ENCODE results near the gene IDE.
"Not testable (repeated sequence)": the region's sequence is repeated elsewhere in the genome, so short reads cannot be mapped to it uniquely, and the experiment has no call there.

The IDE gene

DNA sequence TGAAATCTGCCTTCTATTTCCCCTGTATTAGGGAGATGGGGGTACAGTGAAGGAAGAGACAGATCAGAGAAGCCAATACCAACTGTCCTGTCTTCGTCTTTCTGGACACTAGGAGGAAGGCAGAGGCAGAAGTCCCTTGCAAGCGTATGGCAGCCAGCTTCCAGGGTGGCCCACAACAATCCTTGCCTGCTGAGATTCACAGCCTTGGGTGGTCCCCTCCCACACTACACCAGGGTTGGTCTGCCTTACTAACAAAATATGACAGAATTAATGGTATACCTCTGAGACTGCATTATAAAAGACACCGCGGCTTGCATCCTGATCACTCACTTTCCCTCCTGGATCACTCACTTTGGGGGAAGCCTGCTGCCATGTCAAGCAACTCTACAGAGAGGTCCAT is 90.4 kb downstream of the IDE start:
- DNase-seq: no peak

DNA sequence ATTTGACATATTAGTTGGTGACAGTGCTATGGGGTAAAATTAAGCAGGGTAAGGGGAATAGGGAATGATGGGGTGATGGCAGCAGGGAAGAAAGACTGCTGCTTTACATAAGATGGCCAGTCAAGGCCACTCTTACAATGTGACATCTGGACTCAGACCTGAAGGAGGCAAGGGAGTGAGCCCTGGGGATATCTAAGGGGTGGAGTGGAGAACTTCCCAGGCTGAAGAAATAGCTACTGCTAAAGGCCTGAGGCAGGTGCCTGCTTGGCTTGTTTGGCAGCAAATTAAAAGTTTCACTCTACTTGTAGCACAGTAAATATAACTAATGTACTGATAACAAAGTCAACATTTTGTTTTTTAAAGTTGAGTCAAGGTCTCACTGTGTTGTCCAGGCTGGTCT is 93.5 kb downstream of the IDE start:
- DNase-seq: no peak

DNA sequence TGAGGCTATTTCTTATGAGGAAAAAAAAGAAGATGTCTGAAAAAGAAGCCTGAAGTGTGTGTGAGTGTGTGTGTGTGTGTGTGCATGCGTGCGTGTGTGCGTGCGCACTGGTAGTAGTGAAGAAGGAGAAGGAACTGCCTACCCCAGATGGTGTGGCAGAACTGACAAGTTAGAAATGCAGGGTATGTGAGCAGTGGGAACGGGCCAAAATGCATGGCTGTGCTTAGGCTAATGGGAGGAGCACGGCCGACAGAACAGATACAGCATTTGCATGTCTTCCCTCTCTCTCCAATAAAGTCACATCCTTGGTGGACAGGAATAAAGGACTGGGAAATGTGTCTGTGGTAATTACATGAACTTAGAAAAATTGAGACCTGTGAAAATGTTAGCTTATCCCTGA is 94.3 kb downstream of the IDE start:
- no peak for DNase-seq

DNA sequence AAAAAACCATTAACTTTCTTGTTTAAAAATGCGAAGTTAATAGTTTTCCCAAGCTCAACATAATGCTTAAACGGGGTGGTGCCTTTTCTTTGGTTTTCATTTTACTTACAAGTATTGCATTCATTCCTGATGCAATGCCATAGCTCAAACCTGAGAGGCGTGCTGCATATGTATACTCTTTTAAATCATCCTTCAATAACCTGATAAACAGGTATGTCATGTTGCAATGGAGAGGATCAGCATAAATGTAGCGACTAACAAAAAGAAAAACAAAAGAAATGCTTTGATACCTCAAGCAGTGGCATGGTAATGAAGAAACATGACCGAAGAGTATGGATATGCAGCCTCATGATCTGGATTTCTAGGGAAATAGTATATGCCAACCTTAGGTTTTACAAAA is 95.4 kb downstream of the IDE start:
- DNase-seq: no peak

DNA sequence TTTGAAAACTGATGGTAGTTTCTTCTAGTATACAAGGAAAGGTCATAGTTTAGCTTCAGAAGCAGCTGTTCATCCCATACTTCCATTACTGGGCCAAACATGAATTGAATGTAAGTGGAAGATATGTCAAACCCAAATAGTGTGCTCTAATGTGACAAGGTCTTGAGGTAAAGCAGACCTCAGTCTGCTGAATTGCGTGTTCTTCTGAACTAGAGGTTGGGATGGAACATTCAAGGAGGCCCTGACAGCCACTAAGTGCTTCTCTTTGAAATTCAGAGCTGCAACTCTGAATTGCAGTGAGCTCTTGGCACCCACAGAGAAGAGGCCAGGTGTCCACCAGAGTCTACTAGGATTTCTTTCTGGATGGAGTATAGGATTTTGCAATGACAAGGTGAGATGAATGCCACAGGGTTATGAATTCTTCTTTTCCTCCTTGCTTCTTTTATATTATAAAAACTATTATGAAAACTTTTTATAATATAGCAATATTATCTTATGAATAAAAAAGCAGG is 98.5 kb downstream of the IDE start:
- DNase-seq: no peak

DNA sequence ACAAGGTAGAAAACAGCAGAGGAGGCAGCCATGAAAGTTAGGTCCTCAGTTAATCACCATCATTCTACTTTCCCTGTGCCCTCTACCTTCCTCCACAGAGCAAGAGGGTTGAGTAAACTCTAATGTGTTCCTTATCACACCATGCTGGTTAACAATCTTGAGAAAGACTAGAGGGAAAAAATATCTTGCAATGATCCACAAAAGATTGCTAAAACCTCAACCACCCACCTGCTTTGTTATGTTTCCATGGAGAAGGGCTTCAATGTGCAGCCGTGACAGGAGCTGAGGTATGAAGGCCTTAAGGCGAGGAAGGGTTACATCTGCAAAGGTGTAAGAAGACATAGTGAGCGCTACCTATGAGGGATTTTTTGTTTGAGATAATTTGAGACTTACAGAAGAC is 103.9 kb downstream of the IDE start:
- DNase-seq: no peak

DNA sequence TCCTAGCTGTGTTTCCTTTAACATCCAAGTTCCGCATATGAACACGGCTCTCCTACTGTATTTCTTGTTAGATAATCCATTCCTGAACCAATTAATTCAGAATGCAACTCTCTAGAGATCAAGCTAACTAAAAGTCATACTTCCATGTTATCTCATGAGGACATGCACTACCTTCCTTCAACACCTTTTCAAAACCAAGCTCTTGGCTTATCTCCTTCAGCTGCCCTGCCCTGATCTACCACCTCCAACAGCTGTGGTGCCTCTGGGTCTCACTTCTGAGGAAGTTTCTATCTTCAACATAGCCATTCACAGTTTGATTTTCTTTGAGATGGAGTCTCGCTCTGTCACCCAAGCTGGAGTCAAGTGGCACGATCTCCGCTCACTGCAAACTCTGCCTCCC is 109.5 kb downstream of the IDE start:
- no peak for DNase-seq

DNA sequence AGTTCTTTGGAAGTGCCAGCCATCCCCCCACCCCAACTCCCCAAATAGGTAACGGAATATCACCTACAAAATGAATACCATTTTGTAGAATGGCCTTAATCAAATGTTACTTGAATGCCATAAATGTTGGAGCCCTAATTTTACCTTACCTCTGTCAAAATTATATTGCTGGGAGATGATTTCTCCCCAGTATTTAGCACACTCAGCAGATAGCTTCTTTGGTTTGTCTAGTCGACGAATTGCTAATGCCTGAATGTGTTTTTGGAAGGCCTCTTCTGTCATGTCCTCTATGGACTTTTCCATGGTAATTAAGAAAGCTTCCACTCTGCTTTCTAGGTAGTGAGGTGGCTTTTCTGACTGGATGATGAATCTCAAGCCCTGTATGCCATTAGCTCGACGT is 110.3 kb downstream of the IDE start:
- DNase-seq: no peak

DNA sequence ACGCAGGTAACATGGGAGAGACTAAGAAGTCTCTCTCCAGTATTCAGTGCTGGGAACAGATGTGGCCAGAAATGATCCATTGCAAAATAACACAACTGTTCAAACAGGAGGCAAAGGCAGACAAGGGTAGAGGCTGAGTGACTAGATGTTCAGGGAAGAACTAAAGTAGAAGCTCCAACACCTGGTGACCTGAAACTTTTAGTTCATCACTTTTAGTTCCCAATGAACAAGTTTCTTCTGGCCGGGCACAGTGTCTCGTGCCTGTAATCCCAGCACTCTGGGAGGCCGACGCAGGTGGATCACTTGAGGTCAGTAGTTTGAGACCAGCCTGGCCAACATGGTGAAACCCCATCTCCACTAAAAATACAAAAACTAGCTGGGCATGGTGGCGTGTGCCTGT is 118.9 kb downstream of the IDE start:
- DNase-seq: not testable (repeated sequence)

DNA sequence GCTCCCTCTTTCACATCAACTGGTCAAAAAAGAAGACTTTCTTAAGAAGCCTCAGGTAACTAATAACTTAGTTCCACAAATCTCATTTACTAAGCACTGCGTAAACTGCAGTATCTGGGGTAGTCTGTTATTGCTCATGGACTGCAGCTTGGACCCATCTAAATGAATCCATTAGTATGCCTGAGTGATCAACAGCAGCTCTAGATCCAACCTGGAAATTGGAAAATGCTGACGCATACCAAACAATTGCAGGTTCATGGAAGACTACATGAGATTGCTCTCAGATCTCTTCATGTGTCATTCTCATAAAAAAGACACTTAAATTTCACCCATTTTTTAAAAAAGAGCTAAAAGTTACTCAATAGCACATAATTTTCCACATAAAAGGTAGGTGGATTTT is 121.6 kb downstream of the IDE start:
- no peak for DNase-seq

DNA sequence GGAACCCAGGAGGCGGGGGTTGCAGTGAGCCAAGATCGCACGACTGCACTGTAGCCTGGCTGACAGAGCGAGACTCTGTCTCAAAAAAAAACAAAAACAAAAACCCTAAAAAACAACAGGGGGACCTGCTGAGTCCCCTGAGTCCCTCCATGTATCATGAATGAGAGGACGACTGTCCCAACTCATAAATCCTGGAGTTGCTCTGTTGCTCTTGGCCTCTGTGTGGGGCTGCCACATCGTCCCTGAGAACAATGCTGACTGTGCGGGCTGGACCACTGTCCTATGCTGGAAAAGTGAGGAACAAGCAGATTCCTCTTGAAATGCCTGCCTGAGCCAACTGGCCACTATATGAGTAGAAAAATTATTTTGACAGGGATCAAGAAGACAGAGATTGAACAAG is 122.5 kb downstream of the IDE start:
- DNase-seq: no peak

DNA sequence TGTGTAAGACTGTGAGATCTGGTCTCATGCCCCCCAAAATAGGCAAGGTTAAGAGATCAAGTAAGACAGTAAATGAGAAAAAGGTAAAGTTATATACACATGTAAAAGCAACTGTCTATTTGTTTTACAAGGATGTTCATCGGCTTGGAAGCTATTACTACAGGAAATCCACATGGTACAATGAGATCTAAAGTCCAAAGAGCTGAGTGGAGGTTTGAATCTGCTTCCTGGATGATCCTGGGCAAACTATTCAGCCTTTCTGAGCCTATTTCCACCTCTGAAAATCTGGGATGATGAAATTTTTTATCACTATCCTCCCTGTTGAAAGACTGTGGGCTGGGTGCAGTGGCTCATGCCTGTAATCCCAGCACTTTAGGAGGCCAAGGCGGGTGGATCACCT is 123.0 kb downstream of the IDE start:
- no peak for DNase-seq

DNA sequence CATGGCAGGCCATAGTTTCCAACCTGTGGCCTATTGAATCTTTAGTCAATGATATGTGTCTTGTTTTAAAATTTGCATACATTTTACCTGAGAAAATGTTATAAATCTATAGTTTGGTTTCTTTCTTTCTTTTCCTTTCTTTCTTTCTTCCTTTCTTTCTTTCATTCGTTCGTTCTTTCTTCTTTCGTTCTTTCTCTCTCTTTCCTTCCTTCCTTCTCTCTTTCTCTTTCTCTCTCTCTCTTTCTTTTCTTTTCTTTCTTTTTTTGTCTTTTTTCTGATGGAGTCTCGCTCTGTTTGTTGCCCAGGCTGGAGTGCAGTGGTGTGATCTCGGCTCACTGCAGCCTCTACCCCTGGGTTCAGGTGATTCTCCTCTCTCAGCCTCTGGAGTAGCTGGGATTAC is 133.3 kb downstream of the IDE start:
- DNase-seq: no peak

DNA sequence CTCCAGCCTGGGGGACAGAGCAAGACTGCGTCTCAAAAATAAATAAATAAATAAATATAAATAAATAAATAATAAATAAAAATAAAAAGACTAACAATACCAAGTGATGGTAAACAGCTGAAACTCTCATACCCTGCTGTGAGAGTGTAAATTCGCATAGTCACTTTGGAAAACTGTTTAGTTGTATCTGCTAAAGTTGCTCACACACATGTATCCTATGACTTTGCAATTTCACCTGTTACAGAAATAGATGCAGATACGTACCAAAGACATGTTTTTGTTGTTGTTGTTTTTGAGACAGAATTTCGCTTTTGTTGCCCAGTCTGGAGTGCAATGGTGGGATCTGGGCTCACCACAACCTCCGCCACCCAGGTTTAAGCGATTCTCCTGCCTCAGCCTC is 135.7 kb downstream of the IDE start:
- DNase-seq: no peak

DNA sequence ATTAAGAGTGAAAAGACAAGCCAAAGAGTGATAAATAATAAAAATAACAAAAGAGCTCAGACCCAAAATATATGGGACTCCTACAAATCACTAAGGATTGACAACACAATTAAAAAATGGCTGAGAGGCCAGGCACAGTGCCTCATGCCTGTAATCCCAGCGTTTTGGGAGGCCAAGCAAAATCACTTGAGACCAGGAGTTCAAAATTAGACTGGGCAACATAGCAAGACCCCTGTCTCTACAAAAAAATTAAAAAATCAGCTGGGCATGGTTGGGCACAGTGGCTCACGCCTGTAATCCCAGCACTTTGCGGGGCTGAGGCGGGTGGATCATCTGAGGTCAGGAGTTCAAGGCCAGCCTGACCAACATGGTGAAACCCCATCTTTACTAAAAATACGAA is 137.3 kb downstream of the IDE start:
- DNase-seq: no peak

DNA sequence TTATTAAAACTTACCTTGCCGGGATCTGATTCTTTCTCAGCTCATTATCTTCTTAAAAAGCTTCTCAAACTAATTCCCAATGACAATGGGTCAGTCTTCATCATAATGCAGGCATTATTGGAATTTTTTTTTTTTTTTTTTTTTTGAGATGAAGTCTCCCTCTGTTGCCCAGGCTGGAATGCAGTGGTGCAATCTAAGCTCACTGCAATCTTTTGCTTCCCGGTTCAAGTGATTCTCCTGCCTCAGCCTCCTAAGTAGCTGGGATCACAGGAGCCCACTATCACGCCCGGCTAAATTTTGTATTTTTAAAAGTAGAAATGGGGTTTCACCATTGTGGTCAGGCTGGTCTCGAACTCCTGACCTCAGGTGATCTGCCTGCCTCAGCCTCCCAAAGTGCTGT is 137.8 kb downstream of the IDE start:
- not testable (repeated sequence) for DNase-seq

DNA sequence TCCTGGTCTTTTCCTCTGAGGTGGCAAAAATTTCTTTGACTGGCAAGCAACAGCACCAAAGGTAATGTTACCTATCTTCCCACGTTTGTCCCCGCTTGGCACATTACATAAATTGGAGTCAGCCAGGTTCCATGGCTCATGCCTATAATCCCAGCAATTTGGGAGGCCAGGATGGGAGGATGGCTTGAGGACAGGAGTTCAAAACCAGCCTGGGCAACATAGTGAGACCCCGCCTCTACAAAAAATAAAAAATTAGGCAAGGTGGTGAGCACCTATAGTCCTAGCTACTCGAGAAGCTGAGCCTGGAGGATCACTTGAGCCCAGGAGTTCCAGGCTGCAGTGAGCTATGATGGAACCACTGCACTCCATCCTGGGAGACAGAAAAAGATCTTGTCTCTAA is 139.5 kb downstream of the IDE start:
- no peak for DNase-seq

DNA sequence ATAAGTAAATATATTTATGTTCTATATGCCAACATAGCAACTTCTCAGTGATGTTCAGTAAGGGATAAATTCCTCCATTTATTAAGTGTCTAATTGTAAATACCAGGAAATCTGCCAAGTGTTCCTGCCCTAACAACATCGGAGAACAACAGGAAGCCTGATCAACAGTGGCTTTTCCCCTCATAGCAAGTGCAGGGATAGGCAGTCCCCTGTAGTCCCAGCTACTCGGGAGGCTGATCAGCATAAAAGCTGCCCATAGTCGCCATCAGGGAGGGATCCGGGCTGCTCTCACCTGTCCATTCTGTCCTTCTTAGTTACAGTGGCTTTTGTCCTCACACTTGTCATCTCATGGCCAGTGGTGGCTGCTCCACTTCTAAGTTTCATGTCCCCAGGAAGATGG is 141.3 kb downstream of the IDE start:
- DNase-seq: no peak

DNA sequence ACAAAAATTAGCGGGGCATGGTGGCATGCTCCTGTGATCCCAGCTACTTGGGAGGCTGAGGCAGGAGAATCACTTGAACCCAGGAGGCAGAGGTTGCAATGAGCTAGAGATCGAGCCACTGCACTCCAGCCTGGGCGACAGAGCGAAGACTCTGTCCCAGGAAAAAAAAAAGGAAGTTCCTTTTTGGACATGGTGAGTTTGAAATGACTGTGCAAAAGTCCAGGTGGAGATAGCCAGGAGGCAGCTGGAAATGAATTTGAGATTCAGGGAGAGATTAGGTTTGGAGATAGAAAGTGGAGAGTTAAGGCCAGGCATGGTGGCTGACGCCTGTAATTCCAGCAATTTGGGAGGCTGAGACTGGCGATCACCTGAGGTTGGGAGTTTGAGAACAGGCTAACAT is 143.8 kb downstream of the IDE start:
- no peak for DNase-seq

DNA sequence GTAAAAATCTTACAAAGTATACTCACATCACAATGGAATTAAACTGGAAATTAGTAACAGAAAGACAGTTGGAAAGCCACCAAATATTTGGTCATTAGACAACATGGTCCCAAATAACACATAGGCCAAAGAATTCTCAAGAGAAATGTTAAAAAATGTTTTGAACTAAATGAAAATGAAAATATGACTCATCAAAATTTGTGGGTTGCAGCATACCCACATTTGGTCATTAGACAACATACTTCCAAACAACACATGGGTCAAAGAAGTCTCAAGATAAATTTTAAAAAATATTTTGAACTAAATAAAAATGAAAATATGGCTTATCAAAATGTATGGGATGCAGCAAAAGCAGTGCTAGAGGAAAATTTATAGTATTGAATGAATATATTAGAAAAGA is 152.3 kb downstream of the IDE start:
- no peak for DNase-seq

DNA sequence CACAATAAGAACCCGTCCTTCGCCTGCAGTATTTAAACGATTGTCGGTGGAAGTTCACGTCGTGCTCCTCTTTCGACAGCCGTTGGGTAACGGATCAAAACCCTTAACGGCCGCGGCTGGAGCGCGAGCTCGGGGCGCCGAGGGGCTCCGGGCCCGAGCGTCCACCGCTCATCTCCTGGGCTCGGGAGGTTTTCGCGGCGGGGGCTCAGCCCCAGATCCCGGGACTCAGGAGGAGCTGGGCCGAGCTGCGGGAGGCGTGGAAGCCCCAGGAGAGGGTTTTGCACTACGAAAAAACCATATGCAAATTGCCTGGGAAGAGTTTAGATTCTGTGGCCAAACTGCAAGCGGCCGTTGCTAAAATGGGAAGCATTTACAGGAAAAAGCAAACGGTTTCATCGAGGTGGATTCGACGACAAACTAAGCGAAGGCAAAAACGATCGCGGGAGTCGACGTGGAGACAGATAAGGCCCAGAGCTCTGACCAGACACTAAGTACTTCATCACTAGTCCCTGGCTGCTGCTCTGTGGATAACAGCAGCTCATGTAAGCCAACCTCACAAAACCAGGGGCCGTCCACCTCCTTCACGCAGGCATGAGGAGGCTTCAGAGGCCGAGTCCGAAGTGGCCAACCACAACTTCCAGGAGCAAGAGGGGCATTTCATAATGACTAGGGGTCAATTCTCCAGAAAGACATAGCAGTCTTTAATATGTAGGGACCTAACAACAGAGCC is 153.2 kb downstream of the IDE start:
- DNase-seq: no peak

DNA sequence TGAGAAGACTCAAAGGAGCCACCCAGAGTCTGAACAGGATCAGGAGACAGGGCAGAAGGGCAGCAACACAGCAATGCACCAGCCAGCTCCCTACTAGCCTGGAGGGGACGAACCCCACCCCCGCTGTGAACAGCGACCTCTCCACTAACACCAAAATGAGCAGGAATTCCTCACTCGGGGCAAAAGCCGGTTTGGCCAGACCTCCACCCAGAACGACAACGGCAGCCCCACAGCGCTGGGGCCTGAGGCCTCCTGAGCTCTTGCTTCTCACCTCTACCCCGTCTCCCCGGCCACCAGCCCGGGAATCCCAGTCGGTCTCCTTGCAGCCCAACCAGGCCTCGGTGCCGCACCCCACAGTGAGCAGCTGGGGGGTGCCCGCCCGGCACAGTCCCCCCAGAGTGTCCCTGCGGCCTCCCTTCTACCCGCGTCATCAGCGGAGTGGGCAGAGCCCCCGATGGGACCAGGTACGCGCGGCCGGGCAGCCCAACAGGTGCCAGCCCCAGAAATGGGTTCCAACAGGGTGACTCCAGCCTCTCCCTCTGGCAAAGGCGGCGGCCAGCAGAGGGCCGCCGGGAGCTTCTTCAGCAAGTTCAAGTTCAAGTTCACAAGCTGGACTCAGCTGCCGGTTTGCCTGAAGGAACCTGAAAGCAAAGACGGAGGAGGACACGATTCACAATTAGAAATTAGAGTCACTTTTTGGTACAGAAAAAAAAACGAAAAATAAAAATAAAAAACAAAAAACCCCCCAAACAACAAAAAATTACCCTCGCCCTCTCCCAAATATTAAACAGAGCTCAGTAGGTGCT is 153.9 kb downstream of the IDE start:
- no peak for DNase-seq

DNA sequence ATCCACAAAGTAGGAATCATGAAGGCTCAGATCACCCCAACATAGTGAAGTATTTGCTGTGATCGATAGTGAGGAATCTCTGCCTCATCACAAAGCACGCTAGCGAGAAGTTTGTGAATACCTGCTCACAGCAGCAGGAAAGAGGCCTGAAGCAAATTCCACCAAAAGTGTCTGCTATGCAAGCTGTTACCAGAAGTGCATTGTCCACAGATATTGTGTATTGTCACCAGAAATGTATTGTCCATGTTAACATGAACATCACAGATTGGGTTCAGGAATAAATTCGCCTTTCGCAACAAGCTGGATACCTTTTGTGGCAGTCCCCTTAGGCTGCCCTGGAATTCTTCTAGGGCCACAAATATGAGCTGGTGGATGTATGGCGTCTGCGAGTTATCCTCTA is 155.0 kb downstream of the IDE start:
- DNase-seq: no peak

DNA sequence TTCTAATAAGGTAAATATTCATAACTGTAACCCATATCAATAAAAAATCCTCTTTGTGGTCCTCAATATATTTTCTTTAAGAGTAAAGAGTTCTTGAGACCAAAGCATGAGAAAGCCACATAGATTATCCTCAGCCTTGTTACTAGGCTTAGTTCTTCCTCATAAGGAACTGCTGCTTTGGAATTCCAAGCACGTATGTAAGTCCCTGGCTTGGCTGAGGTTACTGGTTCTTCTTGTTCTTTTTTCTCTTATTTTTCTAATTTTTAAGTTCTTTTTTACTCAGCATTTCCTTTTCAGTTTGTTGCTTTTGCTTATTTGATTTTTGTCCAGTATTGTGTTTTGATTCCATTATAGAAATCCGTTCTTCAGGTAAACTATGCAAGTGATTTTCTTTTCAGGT is 155.7 kb downstream of the IDE start:
- DNase-seq: no peak

DNA sequence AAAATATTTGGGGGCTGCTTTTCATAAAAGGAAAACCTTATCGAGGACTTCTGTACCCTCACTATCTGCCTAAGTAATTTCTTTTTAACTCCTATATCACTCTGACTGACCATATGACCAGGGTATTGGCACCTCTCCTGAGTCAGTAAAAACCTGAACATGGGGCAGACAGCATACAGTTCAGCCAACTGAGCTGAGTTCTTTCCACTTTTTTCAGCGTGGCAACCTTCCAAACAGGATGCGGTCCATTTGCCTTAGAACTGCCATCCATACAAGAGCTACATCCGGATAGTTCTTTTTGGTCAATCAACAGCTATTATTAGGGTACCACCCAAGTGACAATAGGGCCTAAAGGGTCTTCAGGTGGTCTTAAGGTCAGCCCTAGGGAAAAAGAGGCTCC is 160.4 kb downstream of the IDE start:
- DNase-seq: peak; percentile 36

All from DMS79 treated with DMSO at 0.1 percent for 48 hours (cell line).